BJ (cell line): Measurements from ENCODE around the gene PIK3CA. TPM values are rescaled to one million over a fixed set of nuclear protein-coding genes. Genes with fewer than 3 reads are reported as not detected.
"Not testable (repeated sequence)": the region's sequence is repeated elsewhere in the genome, so short reads cannot be mapped to it uniquely, and the experiment has no call there.

Experiments
- CTCF ChIA-PET: fragments of 350-600 bp; formaldehyde crosslinking; extraction: SDS; loops from one replicate; lab custom pipeline; 2021; ENCODE audit warnings: antibody characterized with exemption, inconsistent platforms; lab: Yijun Ruan, JAX
- POLR2A ChIA-PET: fragments of 300-600 bp; sonication (Branson Sonifier 250); formaldehyde crosslinking; extraction: SDS; loops from one replicate; lab custom pipeline; 2021; ENCODE audit warnings: antibody characterized with exemption; lab: Charles Lee
- DNase-seq: peaks from one replicate; pipeline ENCODE4 v3.0.0-alpha.2; 2011; ENCODE audit warnings: low read depth
- H3K27me3 ChIP-seq: 2 replicates; pipeline ENCODE4 v1.6.0; 2011; ENCODE audit warnings: low read length; ENCODE audit not compliant: control insufficient read depth, insufficient read depth
- H3K36me3 ChIP-seq: 2 replicates; pipeline ENCODE4 v1.5.1; 2011; ENCODE audit warnings: low read length; ENCODE audit not compliant: control insufficient read depth, insufficient read depth
- H3K4me3 ChIP-seq: 2 replicates; pipeline ENCODE4 v1.5.1; 2011; ENCODE audit warnings: low read depth, mild to moderate bottlenecking, control low read depth, low read length
- CTCF ChIP-seq: IDR thresholded peaks from 2 replicates; pipeline ENCODE4 v1.5.1; 2011; ENCODE audit warnings: low read depth, mild to moderate bottlenecking, control low read depth, inconsistent platforms, low read length, moderate library complexity; ENCODE audit not compliant: insufficient read depth
- polyA plus RNA-seq: library from polyadenylated mRNA; depleted of rRNA; stranded (reverse); fragments of >200 nt; gene quantifications from 2 replicates; pipeline ENCODE4 v1.2.3, GENCODE V29; 2011

Gene PIK3CA
- polyA plus RNA-seq, 1 experiment, result 5.5 TPM

DNA sequence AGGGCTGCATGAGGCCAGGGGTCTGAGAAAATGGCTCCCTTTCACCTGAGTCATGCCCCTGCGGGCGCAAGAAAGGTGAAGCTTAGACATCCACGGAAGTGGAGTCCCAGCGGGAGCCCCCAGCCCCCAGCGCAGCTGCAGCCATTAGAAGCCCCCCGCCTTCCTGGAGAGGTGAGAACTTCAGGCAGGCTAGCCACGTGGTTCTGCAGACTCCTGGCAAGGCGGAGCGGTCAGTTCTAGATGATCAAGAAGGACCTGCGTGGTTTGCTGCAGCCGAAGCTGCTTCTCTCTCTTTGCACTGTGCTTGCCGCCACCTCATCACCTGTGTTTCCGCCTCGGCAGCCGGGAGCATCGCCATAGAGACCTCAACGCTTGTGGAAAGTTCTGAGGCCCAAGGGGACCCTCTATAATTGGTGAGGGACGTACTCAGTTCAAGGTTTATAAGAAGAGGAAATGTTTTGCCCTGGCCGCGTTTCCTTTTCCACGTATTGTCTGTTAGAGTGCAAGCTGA is 118.6 kb downstream of the PIK3CA start:
- POLR2A ChIA-PET, result no interaction called here
- peaks cover 2% of the 10 kb centered on the region for H3K27me3 ChIP-seq
- H3K4me3 ChIP-seq, result no peak overlapping the region
- no peaks in the 10 kb centered on the region for H3K36me3 ChIP-seq
- CTCF ChIA-PET, result interaction anchor here (0.9 kb wide), 2 partner anchors 12 to 49 kb away, joined by 3 read pairs; no protein-coding TSS in a partner anchor
- DNase-seq, result no peak
- TF ChIP-seq CTCF, result no peak

DNA sequence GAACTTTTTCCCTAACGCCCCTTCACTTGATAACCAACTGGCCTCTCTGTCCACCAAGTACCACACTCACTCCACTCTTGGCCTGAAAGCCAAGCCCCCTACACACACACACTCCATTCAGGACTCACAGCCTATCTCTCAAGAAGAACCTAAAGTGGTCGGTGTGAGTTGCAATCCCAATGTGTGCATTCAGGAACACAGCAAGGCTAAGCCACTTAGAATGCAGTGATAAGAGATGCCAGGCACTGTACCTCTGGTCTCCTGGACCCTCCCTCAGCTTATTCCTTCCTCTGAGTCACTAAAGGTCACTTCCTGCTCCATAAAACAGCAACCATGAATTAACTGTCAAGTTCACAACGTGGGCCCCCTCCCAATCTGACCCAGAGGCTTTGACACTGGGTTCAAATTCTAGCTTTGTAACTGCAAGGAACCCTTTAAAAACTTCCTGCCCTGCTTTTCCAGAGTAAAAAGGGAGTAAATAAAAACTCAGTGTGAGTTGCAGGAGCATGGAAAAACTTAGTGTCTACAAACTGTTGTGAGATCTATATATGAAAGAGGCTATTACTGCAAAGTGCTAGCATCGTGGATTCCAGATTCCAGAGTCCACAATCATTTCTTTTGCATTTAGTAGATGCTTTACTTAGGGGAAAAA is 120.4 kb downstream of the PIK3CA start:
- ChIA-PET POLR2A (interaction anchor here (0.6 kb wide), 1 partner anchor 37 kb away, joined by 3 read pairs; no protein-coding TSS in a partner anchor), CTCF (no interaction called here)
- H3K36me3 ChIP-seq, result no peaks in the 10 kb centered on the region

GRCh38 chr3:179269152-179269707 is 121.1 kb downstream of the PIK3CA start:
- ChIA-PET POLR2A (interaction anchor here (0.6 kb wide), 1 partner anchor 38 kb away, joined by 3 read pairs; no protein-coding TSS in a partner anchor), CTCF (interaction anchor here (0.8 kb wide), 1 partner anchor 15 kb away, joined by 3 read pairs; no protein-coding TSS in a partner anchor)
- Histone ChIP-seq H3K27me3 (peaks cover 2% of the 10 kb centered on the region), H3K4me3 (no peak overlapping the region), H3K36me3 (no peaks in the 10 kb centered on the region)
- no peak for TF ChIP-seq CTCF
- no peak for DNase-seq

More for the DNA sequence above, 120.4 kb downstream of the PIK3CA start:
- DNase-seq, result no peak
- TF ChIP-seq CTCF, result no peak
- Histone ChIP-seq H3K27me3 (peaks cover 2% of the 10 kb centered on the region), H3K4me3 (no peak overlapping the region)

GRCh38 chr3:179272385-179272784 is 124.2 kb downstream of the PIK3CA start:
- CTCF ChIA-PET, result interaction anchor here (0.9 to 1.8 kb wide), 4 partner anchors 11 to 113 kb away, joined by 3 to 4 read pairs (median 4); no protein-coding TSS in a partner anchor
- Histone ChIP-seq H3K27me3 (no peaks in the 10 kb centered on the region; the same call in 1 of the 2 replicates), H3K36me3 (no peaks in the 10 kb centered on the region), H3K4me3 (no peak overlapping the region)
- no peak for DNase-seq
- POLR2A ChIA-PET, result no interaction called here
- TF ChIP-seq CTCF, result peak; percentile 30; the same call in 1 of the 2 replicates

- CTCF ChIA-PET, POLR2A ChIA-PET, H3K4me3 ChIP-seq, H3K36me3 ChIP-seq, H3K27me3 ChIP-seq, DNase-seq: not testable (repeated sequence)
These were observed 126.3 kb downstream of the PIK3CA start for GRCh38 chr3:179274434-179274833.
